ENCODE results near the gene SUCO.

GRCh38 chr1:172532183-172532699 is 709 bp upstream of the SUCO start:
- TF ChIP-seq STAT6 (CRISPR knock-in tag; conservative IDR thresholded peaks at IDR 0.05; ENCODE audit: low read depth) (no peak), ZNF317 (CRISPR knock-in tag; IDR thresholded peaks at IDR 0.05; ENCODE audit: borderline replicate concordance, low read depth) (no peak), CREB1 (CRISPR knock-in tag; IDR thresholded peaks at IDR 0.05) (no peak), CTCF (IDR thresholded peaks at IDR 0.05) (no peak), MLX (CRISPR knock-in tag; IDR thresholded peaks at IDR 0.05) (no peak), NFYB (CRISPR knock-in tag; conservative IDR thresholded peaks at IDR 0.05; ENCODE audit: low read depth) (peak; percentile 75), NFE2L1 (CRISPR knock-in tag; IDR thresholded peaks at IDR 0.05) (no peak), E2F4 (CRISPR knock-in tag; IDR thresholded peaks at IDR 0.05; ENCODE audit: borderline replicate concordance, low read depth) (no peak), ZNF416 (CRISPR knock-in tag; IDR thresholded peaks at IDR 0.05) (no peak), MAX (CRISPR knock-in tag; IDR thresholded peaks at IDR 0.05) (no peak), USF2 (CRISPR knock-in tag; IDR thresholded peaks at IDR 0.05) (no peak), ZNF512 (CRISPR knock-in tag; IDR thresholded peaks at IDR 0.05; ENCODE audit: borderline replicate concordance) (no peak), HMGXB4 (CRISPR knock-in tag; IDR thresholded peaks at IDR 0.05) (no peak), ARID4B (CRISPR knock-in tag; IDR thresholded peaks at IDR 0.05; ENCODE audit: borderline replicate concordance) (no peak; the same call in 1 of the 2 replicates)

Data from WTC11 (cell line).